ENCODE measurements around the gene HOXA6. TPM values are rescaled to one million over a fixed set of nuclear protein-coding genes. Genes with fewer than 3 reads are reported as not detected.

HOXA6 gene
- total RNA-seq, 1 donor from 2014 or later = not detected

GRCh38 chr7:27126596-27127327, 20.8 kb downstream of the HOXA6 start:
- intact Hi-C loops (cut with micrococcal nuclease) = no loop called here

DNA sequence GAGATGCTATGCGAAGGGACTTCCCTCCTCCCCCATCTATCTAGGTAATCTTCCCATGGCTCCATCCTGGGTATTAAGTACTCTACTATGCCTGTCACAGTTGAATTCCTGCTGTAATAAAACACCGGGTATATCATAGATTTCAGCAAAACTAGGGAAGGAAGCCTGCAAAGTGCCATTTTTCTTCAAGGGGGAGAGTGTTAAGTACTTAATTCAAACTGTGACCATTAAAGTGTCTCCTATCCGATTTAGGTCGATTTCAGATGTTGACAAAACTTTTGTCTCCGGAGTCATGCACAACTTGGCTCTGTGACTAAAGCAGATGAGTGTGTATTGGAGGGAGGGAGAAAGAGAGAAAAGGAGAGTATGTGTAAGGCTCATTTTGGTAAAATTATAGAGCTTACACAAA, 21.6 kb downstream of the HOXA6 start:
- intact Hi-C loops (cut with micrococcal nuclease) = no loop called here

- intact Hi-C loops (cut with micrococcal nuclease) = no loop called here
Observed at GRCh38 chr7:27124902-27125689, 22.5 kb downstream of the HOXA6 start.

GRCh38 chr7:27124096-27124901, 23.3 kb downstream of the HOXA6 start:
- intact Hi-C loops (cut with micrococcal nuclease) = no loop called here

- intact Hi-C loops (cut with micrococcal nuclease) = no loop called here
Observed at GRCh38 chr7:27123477-27124053, 24.0 kb downstream of the HOXA6 start.

GRCh38 chr7:27123007-27123476, 24.5 kb downstream of the HOXA6 start:
- intact Hi-C loops (cut with micrococcal nuclease) = no loop called here

DNA sequence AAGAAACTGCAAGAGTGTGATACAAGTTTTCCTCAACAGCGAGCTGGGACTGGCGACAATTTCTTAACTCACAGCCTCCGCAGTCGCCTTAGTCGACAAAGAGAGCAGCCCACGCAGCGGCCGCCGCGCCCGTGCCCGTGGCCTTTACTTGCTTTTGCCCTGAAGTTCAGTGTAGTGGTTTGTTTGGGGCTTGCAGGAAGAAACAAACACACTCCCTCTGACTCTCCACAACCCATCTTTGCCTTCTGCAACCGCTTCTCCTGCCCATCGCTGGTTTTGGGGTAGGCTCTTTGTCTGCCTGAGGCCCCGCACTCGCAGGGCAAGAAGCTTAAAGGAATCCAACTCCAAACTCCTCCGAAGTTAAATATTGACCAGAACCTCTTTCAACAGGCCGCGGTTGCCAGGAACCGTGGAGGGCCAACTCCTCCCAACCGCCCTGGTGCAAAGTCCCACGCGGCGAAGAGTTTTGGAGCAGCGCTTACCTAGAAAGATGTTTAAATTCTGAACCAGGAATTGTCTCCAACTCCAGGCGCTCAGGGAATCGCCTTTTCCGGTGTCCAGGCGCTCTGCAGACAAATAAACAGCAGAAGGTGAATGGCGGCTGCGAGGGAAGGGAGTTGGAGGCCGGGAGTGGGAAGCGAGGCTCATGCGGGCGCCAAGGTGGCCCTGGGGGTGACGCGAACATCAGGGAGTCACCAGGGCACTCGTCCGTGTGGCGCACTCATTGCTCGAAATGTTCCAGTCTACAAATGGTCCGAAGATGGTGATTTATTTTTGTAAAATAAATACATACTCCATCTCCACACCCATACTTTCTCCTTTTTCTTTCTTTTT, 25.3 kb downstream of the HOXA6 start:
- intact Hi-C loops (cut with micrococcal nuclease) = no loop called here

DNA sequence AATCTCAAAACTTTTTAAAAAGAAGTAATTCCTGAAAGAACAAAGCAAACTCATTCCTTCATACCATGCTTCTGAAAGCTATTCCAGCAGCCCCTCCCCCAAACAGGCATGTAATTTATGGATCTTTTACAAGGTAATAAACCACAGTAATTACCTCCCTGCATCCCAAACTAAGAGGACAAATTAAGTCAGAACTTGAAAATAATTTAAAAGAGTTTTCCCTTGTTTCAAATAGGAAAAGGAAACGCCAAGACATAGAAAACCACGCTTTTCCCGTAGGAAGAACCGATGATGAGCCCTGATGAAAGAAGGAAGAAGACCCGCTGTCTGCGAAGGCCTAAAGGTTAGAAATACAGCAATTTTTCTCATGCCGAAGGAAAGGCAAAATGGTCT, 25.9 kb downstream of the HOXA6 start:
- intact Hi-C loops (cut with micrococcal nuclease) = no loop called here

DNA sequence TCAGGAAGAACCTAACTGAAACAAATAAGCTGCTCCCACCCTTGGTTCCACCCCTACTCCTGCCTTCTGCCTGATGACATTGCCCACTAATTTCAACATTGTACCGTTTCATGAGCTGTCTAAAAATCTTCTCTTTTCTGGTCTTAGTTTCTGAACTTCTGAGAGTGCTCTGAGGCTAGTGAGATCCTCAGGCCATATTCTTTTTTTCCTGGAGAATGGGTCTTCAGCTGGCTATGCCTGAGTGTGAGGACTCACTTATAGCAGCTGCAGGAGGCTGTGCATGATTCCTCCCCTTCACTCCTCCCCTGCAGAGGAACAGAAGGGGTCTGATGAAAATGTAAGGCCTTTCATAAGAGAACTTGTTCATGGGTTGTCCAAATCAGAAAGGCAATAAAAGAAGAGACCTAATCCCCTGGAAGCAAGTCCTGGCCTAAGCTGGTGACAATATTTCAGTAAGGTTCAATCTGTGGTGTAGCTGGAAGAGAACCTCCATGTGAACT, 28.1 kb downstream of the HOXA6 start:
- intact Hi-C loops (cut with micrococcal nuclease) = no loop called here

- intact Hi-C loops (cut with micrococcal nuclease) = no loop called here
Observed at GRCh38 chr7:27118580-27118979, 29.0 kb downstream of the HOXA6 start.

- intact Hi-C loops (cut with micrococcal nuclease) = no loop called here
Observed at GRCh38 chr7:27117887-27118491, 29.6 kb downstream of the HOXA6 start.

GRCh38 chr7:27116962-27117886, 30.4 kb downstream of the HOXA6 start:
- intact Hi-C loops (cut with micrococcal nuclease) = no loop called here

DNA sequence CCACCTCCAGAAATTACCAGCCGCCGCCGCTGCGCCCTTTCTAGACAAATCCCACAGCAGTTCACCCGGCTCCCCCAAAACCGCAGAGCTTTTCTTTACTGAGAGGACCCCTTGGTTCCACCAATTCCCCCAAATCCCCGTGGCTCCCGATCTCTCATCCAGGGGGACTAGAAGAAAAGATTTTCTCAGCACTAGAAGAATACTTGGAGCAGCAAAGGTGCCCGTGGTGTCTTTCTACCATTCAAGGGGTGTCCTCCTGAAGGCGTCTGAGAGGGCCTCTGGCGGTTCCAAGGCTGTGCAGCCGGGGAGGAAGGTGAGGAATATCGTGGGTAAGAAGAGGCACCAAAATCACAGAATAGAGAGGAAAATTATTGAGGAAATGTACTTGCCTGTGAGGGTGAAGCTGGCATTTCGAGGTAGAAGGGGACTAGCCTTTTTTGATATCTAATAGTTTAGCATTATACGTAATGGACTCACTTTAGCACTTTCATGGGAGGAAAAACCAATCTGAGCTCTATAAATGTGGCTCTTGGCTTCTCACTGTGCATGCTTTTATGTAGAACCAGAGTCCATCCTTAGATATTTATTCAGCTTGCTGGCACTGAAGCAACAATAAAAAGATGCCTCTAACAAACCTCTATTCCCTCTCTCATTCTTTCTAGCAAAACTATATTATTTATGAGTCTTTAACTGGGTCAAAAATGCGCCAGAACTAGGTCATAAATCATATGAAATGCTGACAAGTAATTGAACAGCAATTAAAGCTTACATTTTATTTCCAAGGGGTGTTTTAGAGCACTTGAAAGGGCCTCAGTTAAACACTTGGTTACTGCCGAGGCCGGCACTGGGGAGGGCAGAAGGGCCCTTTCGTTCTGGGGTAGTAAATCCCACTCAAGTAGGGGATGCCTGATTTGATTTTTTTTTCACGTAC, 31.3 kb downstream of the HOXA6 start:
- intact Hi-C loops (cut with micrococcal nuclease) = no loop called here

DNA sequence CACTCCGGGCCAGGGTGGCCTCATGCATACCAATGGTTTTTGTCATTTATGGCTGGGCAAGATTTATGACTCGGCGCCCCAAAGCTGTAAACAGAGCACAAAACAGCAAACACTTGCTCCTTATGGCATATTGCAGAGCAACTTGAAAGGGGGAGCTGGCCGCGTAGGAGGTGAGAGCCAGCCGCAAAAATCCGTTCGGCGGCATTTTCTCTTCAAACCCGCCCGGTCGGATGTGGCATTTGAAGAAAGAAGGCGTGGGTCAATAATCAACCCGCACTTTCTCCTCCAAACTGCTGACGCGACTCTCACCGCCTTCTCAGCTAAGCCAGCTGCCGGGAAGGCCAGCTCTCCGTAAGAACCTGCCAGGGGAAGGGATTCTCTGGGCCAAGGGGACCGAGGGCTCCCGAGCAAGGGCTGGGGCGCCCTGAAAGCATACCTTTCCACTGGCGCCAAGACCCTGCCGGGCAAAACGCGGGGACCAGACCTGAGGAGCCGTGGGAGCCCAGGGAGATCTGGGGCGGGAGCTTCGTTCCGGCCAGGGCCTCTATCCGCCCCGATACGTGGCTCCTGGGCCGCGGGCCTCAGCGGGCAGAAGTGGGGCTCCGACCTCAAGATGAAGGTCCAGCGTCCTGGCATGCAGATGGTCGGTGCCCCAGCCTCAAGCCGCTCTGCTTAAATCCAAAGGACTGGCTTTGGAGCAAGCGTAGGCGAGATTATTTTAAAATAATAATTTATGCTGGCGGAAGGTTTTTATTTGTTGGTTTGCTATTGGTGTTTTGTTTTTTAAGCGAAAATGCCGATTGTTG, 32.1 kb downstream of the HOXA6 start:
- intact Hi-C loops (cut with micrococcal nuclease) = no loop called here

GRCh38 chr7:27114881-27115220, 32.7 kb downstream of the HOXA6 start:
- intact Hi-C loops (cut with micrococcal nuclease) = no loop called here

DNA sequence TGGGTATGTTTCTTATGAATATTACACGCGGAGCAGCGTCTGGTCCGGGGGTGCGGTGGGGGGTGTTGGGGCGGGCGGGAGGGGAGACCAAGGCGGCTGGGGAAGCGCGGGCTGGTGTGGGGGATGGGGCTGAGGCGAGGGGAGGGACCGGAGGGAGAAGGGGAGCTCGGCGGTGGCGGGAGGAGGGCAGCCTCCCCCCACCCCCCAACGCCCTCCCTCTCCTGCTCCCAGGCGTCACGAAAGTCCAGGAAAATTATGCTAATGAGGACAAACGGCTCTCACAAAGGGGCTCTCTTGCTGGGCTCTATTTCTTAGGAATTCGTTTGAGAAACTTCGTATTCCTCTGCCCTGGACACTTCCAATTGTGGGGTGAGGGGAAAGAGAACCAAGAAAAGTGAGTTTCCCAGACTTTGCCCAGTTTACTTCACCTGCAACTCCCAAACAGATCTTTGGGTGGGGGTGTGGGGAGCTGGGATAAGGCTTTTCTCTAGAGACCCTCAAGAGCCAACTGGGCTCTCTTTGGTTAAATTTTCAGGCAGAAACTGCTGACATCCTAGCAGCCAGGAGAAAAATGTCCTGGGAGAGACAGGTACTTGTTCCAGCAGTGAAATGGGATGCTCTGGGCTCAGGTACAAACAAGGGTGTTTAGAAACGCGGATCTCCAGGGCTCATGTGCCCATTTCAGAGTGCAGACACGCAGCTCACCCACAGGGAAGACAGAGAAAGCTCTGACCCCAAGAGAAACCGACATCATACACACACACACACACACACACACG, 33.4 kb downstream of the HOXA6 start:
- intact Hi-C loops (cut with micrococcal nuclease) = no loop called here

Measured in T-helper 2 cell treated with Interferon-gamma antibody and Interleukin-4, amounts not matched to agents 100 ng/mL and 5 ng/mL, for 36 hours (primary cell).